Measurements from ENCODE around the gene FMN2.

The FMN2 gene

GRCh38 chr1:240115831-240116230 lies 24.1 kb downstream of the FMN2 start:
- WGBS (ENCODE audit: extremely low coverage, insufficient coverage, insufficient read length), result no CpG with 5 or more reads among the region's 6 CpGs
- no peaks in the 10 kb centered on the region for H3K36me3 ChIP-seq (ENCODE audit: control insufficient read depth in 1 of 2, insufficient read depth in 2 of 2, low read length in 2 of 2)
- H4K8ac ChIP-seq (ENCODE audit: low read depth, low read length), result no peak overlapping the region
- DNase-seq, result no peak
- H3K9ac ChIP-seq (ENCODE audit: low read length), result no peak overlapping the region
- H2BK12ac ChIP-seq (ENCODE audit: low read length), result no peak overlapping the region
- H3K27me3 ChIP-seq (ENCODE audit: insufficient read depth, low read length), result no peaks in the 10 kb centered on the region
- no peak overlapping the region for H4K12ac ChIP-seq (ENCODE audit: low read depth, low read length)
- H3K79me2 ChIP-seq (ENCODE audit: control insufficient read depth, insufficient read depth, low read length, poor library complexity), result no peaks in the 10 kb centered on the region
- no peak overlapping the region for H2BK120ac ChIP-seq (ENCODE audit: insufficient read depth, low read length, poor library complexity)
- H3K4ac ChIP-seq (ENCODE audit: low read depth, low read length), result no peak overlapping the region
- H4K91ac ChIP-seq (ENCODE audit: low read depth, low read length), result no peak overlapping the region
- no peak overlapping the region for H3K4me2 ChIP-seq (ENCODE audit: low read length)
- no peak overlapping the region for H3K27ac ChIP-seq (ENCODE audit: low read depth, low read length)
- no peak overlapping the region for H3K4me3 ChIP-seq (ENCODE audit: low read depth, low read length)
- no peak overlapping the region for H3K14ac ChIP-seq (ENCODE audit: low read length)
- peaks cover 0 to 2% of the 10 kb centered on the region in 2 experiments for H3K4me1 ChIP-seq (ENCODE audit: control insufficient read depth in 1 of 2, insufficient read depth in 2 of 2, low read length in 2 of 2)
- no peak overlapping the region for H3K23ac ChIP-seq (ENCODE audit: low read length)
- no peak overlapping the region for H2AFZ ChIP-seq (ENCODE audit: insufficient read depth, low read length, poor library complexity)
- H2BK5ac ChIP-seq (ENCODE audit: low read depth, low read length, poor library complexity), result no peak overlapping the region
- no peaks in the 10 kb centered on the region for H3K79me1 ChIP-seq (ENCODE audit: low read length)
- H2AK5ac ChIP-seq (ENCODE audit: low read length), result no peak overlapping the region
- H3K18ac ChIP-seq (ENCODE audit: low read length), result no peak overlapping the region
- no peaks in the 10 kb centered on the region for H3K9me3 ChIP-seq (ENCODE audit: insufficient read depth, low read depth, low read length)

- Histone ChIP-seq H2AK5ac (ENCODE audit: low read length) (no peak overlapping the region), H3K4me2 (ENCODE audit: low read length) (no peak overlapping the region), H3K23ac (ENCODE audit: low read length) (no peak overlapping the region), H3K4ac (ENCODE audit: low read depth, low read length) (no peak overlapping the region), H4K8ac (ENCODE audit: low read depth, low read length) (no peak overlapping the region), H4K91ac (ENCODE audit: low read depth, low read length) (no peak overlapping the region), H3K9me3 (ENCODE audit: insufficient read depth, low read depth, low read length) (no peaks in the 10 kb centered on the region), H3K4me1 (ENCODE audit: control insufficient read depth in 1 of 2, insufficient read depth in 2 of 2, low read length in 2 of 2) (no peaks in the 10 kb centered on the region), H4K12ac (ENCODE audit: low read depth, low read length) (no peak overlapping the region), H3K18ac (ENCODE audit: low read length) (no peak overlapping the region), H3K9ac (ENCODE audit: low read length) (no peak overlapping the region), H2BK120ac (ENCODE audit: insufficient read depth, low read length, poor library complexity) (no peak overlapping the region), H2BK12ac (ENCODE audit: low read length) (no peak overlapping the region), H3K14ac (ENCODE audit: low read length) (no peak overlapping the region), H3K27me3 (ENCODE audit: insufficient read depth, low read length) (no peaks in the 10 kb centered on the region), H3K4me3 (ENCODE audit: low read depth, low read length) (no peak overlapping the region), H3K27ac (ENCODE audit: low read depth, low read length) (no peak overlapping the region), H3K79me2 (ENCODE audit: control insufficient read depth, insufficient read depth, low read length, poor library complexity) (no peaks in the 10 kb centered on the region), H2AFZ (ENCODE audit: insufficient read depth, low read length, poor library complexity) (no peak overlapping the region), H2BK5ac (ENCODE audit: low read depth, low read length, poor library complexity) (no peak overlapping the region), H3K79me1 (ENCODE audit: low read length) (no peaks in the 10 kb centered on the region), H3K36me3 (ENCODE audit: control insufficient read depth in 1 of 2, insufficient read depth in 2 of 2, low read length in 2 of 2) (no peaks in the 10 kb centered on the region)
- WGBS (ENCODE audit: extremely low coverage, insufficient coverage, insufficient read length), result no CpG with 5 or more reads among the region's 16 CpGs
- DNase-seq, result no peak
Observed at GRCh38 chr1:240116831-240117769, 25.4 kb downstream of the FMN2 start.

- H4K12ac ChIP-seq (ENCODE audit: low read depth, low read length), result no peak overlapping the region
- H3K9me3 ChIP-seq (ENCODE audit: insufficient read depth, low read depth, low read length), result no peaks in the 10 kb centered on the region
- no peak overlapping the region for H3K23ac ChIP-seq (ENCODE audit: low read length)
- no peak overlapping the region for H3K4me2 ChIP-seq (ENCODE audit: low read length)
- H3K79me2 ChIP-seq (ENCODE audit: control insufficient read depth, insufficient read depth, low read length, poor library complexity), result no peaks in the 10 kb centered on the region
- no peak overlapping the region for H3K14ac ChIP-seq (ENCODE audit: low read length)
- no peak overlapping the region for H4K91ac ChIP-seq (ENCODE audit: low read depth, low read length)
- no peak overlapping the region for H2AFZ ChIP-seq (ENCODE audit: insufficient read depth, low read length, poor library complexity)
- H2BK12ac ChIP-seq (ENCODE audit: low read length), result no peak overlapping the region
- no peak for DNase-seq
- no peak overlapping the region for H3K4ac ChIP-seq (ENCODE audit: low read depth, low read length)
- no peak overlapping the region for H4K8ac ChIP-seq (ENCODE audit: low read depth, low read length)
- no peaks in the 10 kb centered on the region for H3K79me1 ChIP-seq (ENCODE audit: low read length)
- no peak overlapping the region for H2BK120ac ChIP-seq (ENCODE audit: insufficient read depth, low read length, poor library complexity)
- H3K9ac ChIP-seq (ENCODE audit: low read length), result no peak overlapping the region
- H2AK5ac ChIP-seq (ENCODE audit: low read length), result no peak overlapping the region
- H3K4me3 ChIP-seq (ENCODE audit: low read depth, low read length), result no peak overlapping the region
- WGBS (ENCODE audit: extremely low coverage, insufficient coverage, insufficient read length), result no CpG with 5 or more reads among the region's 3 CpGs
- H3K18ac ChIP-seq (ENCODE audit: low read length), result no peak overlapping the region
- no peaks in the 10 kb centered on the region for H3K27me3 ChIP-seq (ENCODE audit: insufficient read depth, low read length)
- no peaks in the 10 kb centered on the region for H3K4me1 ChIP-seq (ENCODE audit: control insufficient read depth in 1 of 2, insufficient read depth in 2 of 2, low read length in 2 of 2)
- H3K36me3 ChIP-seq (ENCODE audit: control insufficient read depth in 1 of 2, insufficient read depth in 2 of 2, low read length in 2 of 2), result no peaks in the 10 kb centered on the region
- no peak overlapping the region for H3K27ac ChIP-seq (ENCODE audit: low read depth, low read length)
- no peak overlapping the region for H2BK5ac ChIP-seq (ENCODE audit: low read depth, low read length, poor library complexity)
Observed at GRCh38 chr1:240117930-240118329, 26.2 kb downstream of the FMN2 start.

- Histone ChIP-seq H4K12ac (ENCODE audit: low read depth, low read length) (no peak overlapping the region), H2BK120ac (ENCODE audit: insufficient read depth, low read length, poor library complexity) (no peak overlapping the region), H3K23ac (ENCODE audit: low read length) (no peak overlapping the region), H3K79me2 (ENCODE audit: control insufficient read depth, insufficient read depth, low read length, poor library complexity) (no peaks in the 10 kb centered on the region), H3K9me3 (ENCODE audit: insufficient read depth, low read depth, low read length) (no peaks in the 10 kb centered on the region), H2AK5ac (ENCODE audit: low read length) (no peak overlapping the region), H2BK5ac (ENCODE audit: low read depth, low read length, poor library complexity) (no peak overlapping the region), H3K4me1 (ENCODE audit: control insufficient read depth in 1 of 2, insufficient read depth in 2 of 2, low read length in 2 of 2) (no peaks in the 10 kb centered on the region), H3K18ac (ENCODE audit: low read length) (no peak overlapping the region), H3K14ac (ENCODE audit: low read length) (no peak overlapping the region), H3K79me1 (ENCODE audit: low read length) (no peaks in the 10 kb centered on the region), H3K4ac (ENCODE audit: low read depth, low read length) (no peak overlapping the region), H3K27me3 (ENCODE audit: insufficient read depth, low read length) (no peaks in the 10 kb centered on the region), H4K91ac (ENCODE audit: low read depth, low read length) (no peak overlapping the region), H3K27ac (ENCODE audit: low read depth, low read length) (no peak overlapping the region), H4K8ac (ENCODE audit: low read depth, low read length) (no peak overlapping the region), H3K9ac (ENCODE audit: low read length) (no peak overlapping the region), H3K36me3 (ENCODE audit: control insufficient read depth in 1 of 2, insufficient read depth in 2 of 2, low read length in 2 of 2) (no peaks in the 10 kb centered on the region), H2AFZ (ENCODE audit: insufficient read depth, low read length, poor library complexity) (no peak overlapping the region), H3K4me3 (ENCODE audit: low read depth, low read length) (no peak overlapping the region), H2BK12ac (ENCODE audit: low read length) (no peak overlapping the region), H3K4me2 (ENCODE audit: low read length) (no peak overlapping the region)
- DNase-seq, result peak; percentile 25 to 26
- no CpG with 5 or more reads among the region's 20 CpGs for WGBS (ENCODE audit: extremely low coverage, insufficient coverage, insufficient read length)
Observed at GRCh38 chr1:240122639-240123613, 31.2 kb downstream of the FMN2 start.

Data from trophoblast cell (in vitro differentiated cells and primary cell).